B cell (primary cell): Measurements from ENCODE around the gene RPL37A. TPM values are rescaled to one million over a fixed set of nuclear protein-coding genes. Genes with fewer than 3 reads are reported as not detected.

Experiments
- ATAC-seq: fragments of 200-7000 bp; cut with Tn5 transposase; one replicate; pipeline ENCODE4 v1.10.0; 2021; ENCODE audit warnings: low read depth, mild to moderate bottlenecking, moderate number of reproducible peaks, moderate library complexity
- CTCF ChIA-PET: fragments of 350-600 bp; sonication (Branson Sonifier 250); formaldehyde crosslinking; loops from one replicate; lab custom pipeline; 2021; ENCODE audit warnings: antibody characterized with exemption, inconsistent platforms; lab: Charles Lee
- POLR2A ChIA-PET: fragments of 350-600 bp; sonication (Branson Sonifier 250); formaldehyde crosslinking; loops from one replicate; lab custom pipeline; 2021; ENCODE audit warnings: antibody characterized with exemption; lab: Charles Lee
- DNase-seq: peaks from one replicate; pipeline ENCODE4 v3.0.0; 2013
- H2AFZ ChIP-seq: 2 replicates; pipeline ENCODE4 v1.6.1; 2012; ENCODE audit warnings: mild to moderate bottlenecking, low read depth, low read length; ENCODE audit not compliant: insufficient read depth, poor library complexity, severe bottlenecking
- H3K27ac ChIP-seq, 2 donors: 1 replicate in 1 of 2; 2 replicates in 1 of 2; pipeline ENCODE4 v1.5.1; 2012 to 2013; ENCODE audit warnings: low read length in 2 of 2, mild to moderate bottlenecking in 2 of 2, moderate library complexity in 1 of 2
- H3K27me3 ChIP-seq, 4 experiments: fragments of 200-600 bp in 1 of 4; sonication (generic) in 1 of 4; replicated peaks in 1 of 4; 1 replicate in 2 of 4; 2 replicates in 2 of 4; pipeline versions ENCODE4 v1.6.1 to v1.7.0; 2013 to 2016; ENCODE audit warnings: low read length in 3 of 4, mild to moderate bottlenecking in 2 of 4, mixed read lengths in 1 of 4, moderate library complexity in 1 of 4; ENCODE audit not compliant: insufficient read depth in 4 of 4, control insufficient read depth in 3 of 4; ENCODE audit errors: control extremely low read depth in 1 of 4
- H3K36me3 ChIP-seq, 2 experiments: replicated peaks in 1 of 2; 1 replicate in 1 of 2; 2 replicates in 1 of 2; pipeline versions ENCODE4 v1.6.1 to v1.7.1; 2013; ENCODE audit warnings: low read length in 1 of 2; ENCODE audit not compliant: insufficient read depth in 2 of 2, control insufficient read depth in 1 of 2; ENCODE audit errors: control extremely low read depth in 1 of 2, extremely low read depth in 1 of 2
- H3K4me1 ChIP-seq, 2 donors: fragments of 200-600 bp in 1 of 2; sonication (generic) in 1 of 2; 1 replicate in 1 of 2; 2 replicates in 1 of 2; pipeline versions ENCODE4 v1.5.1 to v1.6.1; 2013 to 2017; ENCODE audit warnings: low read length in 2 of 2; ENCODE audit not compliant: control insufficient read depth in 2 of 2, insufficient read depth in 2 of 2
- H3K4me2 ChIP-seq: replicated peaks from 2 replicates; pipeline ENCODE3; 2012; ENCODE audit warnings: mild to moderate bottlenecking, low read depth, low read length; ENCODE audit not compliant: poor library complexity, severe bottlenecking
- H3K4me3 ChIP-seq, 5 experiments: fragments of 200-600 bp in 1 of 5; sonication (generic) in 1 of 5; 1 replicate in 3 of 5; 2 replicates in 2 of 5; pipeline versions ENCODE4 v1.5.1 to v1.7.0; 2011 to 2016; ENCODE audit warnings: low read length in 4 of 5, mild to moderate bottlenecking in 4 of 5, low read depth in 2 of 5, control low read depth in 1 of 5, moderate library complexity in 1 of 5; ENCODE audit not compliant: insufficient read depth in 1 of 5; ENCODE audit errors: control extremely low read depth in 1 of 5, extremely low read depth in 1 of 5
- H3K79me2 ChIP-seq: fragments of 200-600 bp; sonication (generic); one replicate; pipeline ENCODE4 v1.6.0; 2016; ENCODE audit warnings: low read length; ENCODE audit not compliant: control insufficient read depth, insufficient read depth
- H3K9ac ChIP-seq: fragments of 200-600 bp; sonication (generic); 2 replicates; pipeline ENCODE4 v1.6.1; 2017; ENCODE audit warnings: mild to moderate bottlenecking, low read length, moderate library complexity
- H3K9me3 ChIP-seq, 3 donors: one replicate each; pipeline versions ENCODE4 v1.6.1 to v1.7.1; 2013; ENCODE audit warnings: low read length in 2 of 3; ENCODE audit not compliant: control insufficient read depth in 2 of 3, insufficient read depth in 1 of 3; ENCODE audit errors: control extremely low read depth in 1 of 3
- H4K20me1 ChIP-seq: 2 replicates; pipeline ENCODE4 v1.6.0; 2012; ENCODE audit warnings: mild to moderate bottlenecking, low read length; ENCODE audit not compliant: insufficient read depth, control insufficient read depth, poor library complexity, severe bottlenecking
- H3K27ac Mint-ChIP-seq: one replicate; pipeline ENCODE4 v1.8.0; 2021; ENCODE audit warnings: mixed read lengths
- H3K27me3 Mint-ChIP-seq: one replicate; pipeline ENCODE4 v1.8.0; 2021; ENCODE audit warnings: mixed read lengths
- H3K4me1 Mint-ChIP-seq: one replicate; pipeline ENCODE4 v1.8.0; 2021; ENCODE audit warnings: mixed read lengths
- H3K4me3 Mint-ChIP-seq: one replicate; pipeline ENCODE4 v1.8.0; 2021; ENCODE audit warnings: mixed read lengths
- H3K9me3 Mint-ChIP-seq: one replicate; pipeline ENCODE4 v1.8.0; 2022; ENCODE audit warnings: mixed read lengths; ENCODE audit not compliant: insufficient read depth
- CTCF ChIP-seq: fragments of 200-600 bp; IDR thresholded peaks from one replicate; pipeline ENCODE4 v1.8.0; 2022; ENCODE audit warnings: antibody characterized with exemption, mild to moderate bottlenecking
- EZH2 ChIP-seq: IDR thresholded peaks from 2 replicates; pipeline ENCODE4 v1.6.1; 2012; ENCODE audit warnings: borderline replicate concordance, low read depth, mild to moderate bottlenecking, moderate library complexity, low read length; ENCODE audit not compliant: insufficient read depth, poor library complexity, severe bottlenecking
- WGBS: methylation state at CpG from one replicate; pipeline ENCODE4 v1.1.5; 2013; ENCODE audit warnings: missing lambda C conversion rate; ENCODE audit not compliant: insufficient coverage; 5-methylcytosine and 5-hydroxymethylcytosine counted together
- intact Hi-C: fragments of 100-400 bp; cut with micrococcal nuclease; formaldehyde crosslinking; loops from one replicate; pipeline ENCODE4 v1.10.0; 2022
- polyA plus RNA-seq: library from polyadenylated mRNA; depleted of rRNA; stranded (reverse); fragments of >200 nt; gene quantifications from 2 replicates; pipeline ENCODE4 v1.2.3, GENCODE V29; 2012
- total RNA-seq, 2 donors: library from RNA; stranded (reverse); fragments of 120-200 nt in 1 of 2; gene quantifications; 1 replicate in 1 of 2; 2 replicates in 1 of 2; pipeline versions ENCODE4 v1.2.3 to v1.2.4, GENCODE V29; 2013 to 2022

Gene RPL37A
- total and polyA plus RNA-seq, 2 donors (not counting 1 experiment from before 2014, with no cell fraction given), result 1,571 to 3,456 TPM

- Histone ChIP-seq H3K27ac (no peak overlapping the region), H3K9ac (no peak overlapping the region), H2AFZ (no peak overlapping the region), H3K79me2 (no peaks in the 10 kb centered on the region), H3K27me3 (peaks cover 0 to 5% (median 0%) of the 10 kb centered on the region in 4 experiments), H3K36me3 (no peaks in the 10 kb centered on the region), H3K4me1 (no peaks in the 10 kb centered on the region), H3K4me2 (no peak overlapping the region), H4K20me1 (no peaks in the 10 kb centered on the region), H3K4me3 (no peak overlapping the region), H3K9me3 (no peaks in the 10 kb centered on the region)
- ATAC-seq (no peak), DNase-seq (no peak)
- Mint-ChIP-seq H3K9me3 (peaks cover 4% of the 10 kb centered on the region), H3K27ac (no peak overlapping the region), H3K4me3 (no peak overlapping the region), H3K4me1 (no peaks in the 10 kb centered on the region), H3K27me3 (peaks cover 21% of the 10 kb centered on the region)
- ChIA-PET POLR2A (no interaction called here), CTCF (interaction anchor here (1.4 kb wide), 1 partner anchor 19 kb away, joined by 3 read pairs; no protein-coding TSS in a partner anchor)
- WGBS, result 68% methylated on average over 4 of the region's 4 CpGs
- TF ChIP-seq EZH2 (no peak), CTCF (no peak)
- intact Hi-C loops, result no loop called here
Measured at GRCh38 chr2:216537366-216537765, 38.7 kb downstream of the RPL37A start.

GRCh38 chr2:216538538-216538937 lies 39.9 kb downstream of the RPL37A start:
- WGBS, result 98% methylated on average over 5 of the region's 5 CpGs
- Histone ChIP-seq H3K4me3 (no peak overlapping the region), H4K20me1 (no peaks in the 10 kb centered on the region), H3K9ac (no peak overlapping the region), H3K4me2 (no peak overlapping the region), H3K27me3 (peaks cover 0 to 10% (median 0%) of the 10 kb centered on the region in 4 experiments), H3K27ac (no peak overlapping the region), H3K4me1 (no peaks in the 10 kb centered on the region), H3K79me2 (no peaks in the 10 kb centered on the region), H2AFZ (no peak overlapping the region), H3K9me3 (no peaks in the 10 kb centered on the region), H3K36me3 (no peaks in the 10 kb centered on the region)
- Mint-ChIP-seq H3K4me3 (no peak overlapping the region), H3K27ac (no peak overlapping the region), H3K4me1 (no peaks in the 10 kb centered on the region), H3K27me3 (peaks cover 21% of the 10 kb centered on the region), H3K9me3 (peaks cover 4% of the 10 kb centered on the region)
- TF ChIP-seq CTCF (no peak), EZH2 (no peak)
- DNase-seq (no peak), ATAC-seq (no peak)
- POLR2A ChIA-PET, result no interaction called here
- intact Hi-C loops, result no loop called here
- CTCF ChIA-PET, result no interaction called here
